VCaP (cell line): ENCODE data around the gene SPTBN1.

ENCODE experiments used
- H3K27ac ChIP-seq: fragments of 450-650 bp; 2 replicates; pipeline ENCODE4 v1.5.1; 2017
- TF ChIP-seq, protein P1 (sequence below): fragments of 450-650 bp; conservative IDR thresholded peaks from 2 replicates; pipeline ENCODE4 v1.5.1; 2017; ENCODE audit warnings: mild to moderate bottlenecking, moderate library complexity

Gene SPTBN1

GRCh38 chr2:54614819-54615218 is 158.7 kb downstream of the SPTBN1 start:
- TF ChIP-seq, protein P1, sequence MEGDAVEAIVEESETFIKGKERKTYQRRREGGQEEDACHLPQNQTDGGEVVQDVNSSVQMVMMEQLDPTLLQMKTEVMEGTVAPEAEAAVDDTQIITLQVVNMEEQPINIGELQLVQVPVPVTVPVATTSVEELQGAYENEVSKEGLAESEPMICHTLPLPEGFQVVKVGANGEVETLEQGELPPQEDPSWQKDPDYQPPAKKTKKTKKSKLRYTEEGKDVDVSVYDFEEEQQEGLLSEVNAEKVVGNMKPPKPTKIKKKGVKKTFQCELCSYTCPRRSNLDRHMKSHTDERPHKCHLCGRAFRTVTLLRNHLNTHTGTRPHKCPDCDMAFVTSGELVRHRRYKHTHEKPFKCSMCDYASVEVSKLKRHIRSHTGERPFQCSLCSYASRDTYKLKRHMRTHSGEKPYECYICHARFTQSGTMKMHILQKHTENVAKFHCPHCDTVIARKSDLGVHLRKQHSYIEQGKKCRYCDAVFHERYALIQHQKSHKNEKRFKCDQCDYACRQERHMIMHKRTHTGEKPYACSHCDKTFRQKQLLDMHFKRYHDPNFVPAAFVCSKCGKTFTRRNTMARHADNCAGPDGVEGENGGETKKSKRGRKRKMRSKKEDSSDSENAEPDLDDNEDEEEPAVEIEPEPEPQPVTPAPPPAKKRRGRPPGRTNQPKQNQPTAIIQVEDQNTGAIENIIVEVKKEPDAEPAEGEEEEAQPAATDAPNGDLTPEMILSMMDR = no peak
- H3K27ac ChIP-seq = no peak overlapping the region

- peak overlapping the region; percentile 72 for H3K27ac ChIP-seq
- TF ChIP-seq, protein P1 = no peak
Measured at GRCh38 chr2:54615832-54616534, 159.9 kb downstream of the SPTBN1 start.

- H3K27ac ChIP-seq = peak overlapping the region; percentile 72
- TF ChIP-seq, protein P1 = no peak
Measured at GRCh38 chr2:54617409-54617808, 161.3 kb downstream of the SPTBN1 start.

DNA sequence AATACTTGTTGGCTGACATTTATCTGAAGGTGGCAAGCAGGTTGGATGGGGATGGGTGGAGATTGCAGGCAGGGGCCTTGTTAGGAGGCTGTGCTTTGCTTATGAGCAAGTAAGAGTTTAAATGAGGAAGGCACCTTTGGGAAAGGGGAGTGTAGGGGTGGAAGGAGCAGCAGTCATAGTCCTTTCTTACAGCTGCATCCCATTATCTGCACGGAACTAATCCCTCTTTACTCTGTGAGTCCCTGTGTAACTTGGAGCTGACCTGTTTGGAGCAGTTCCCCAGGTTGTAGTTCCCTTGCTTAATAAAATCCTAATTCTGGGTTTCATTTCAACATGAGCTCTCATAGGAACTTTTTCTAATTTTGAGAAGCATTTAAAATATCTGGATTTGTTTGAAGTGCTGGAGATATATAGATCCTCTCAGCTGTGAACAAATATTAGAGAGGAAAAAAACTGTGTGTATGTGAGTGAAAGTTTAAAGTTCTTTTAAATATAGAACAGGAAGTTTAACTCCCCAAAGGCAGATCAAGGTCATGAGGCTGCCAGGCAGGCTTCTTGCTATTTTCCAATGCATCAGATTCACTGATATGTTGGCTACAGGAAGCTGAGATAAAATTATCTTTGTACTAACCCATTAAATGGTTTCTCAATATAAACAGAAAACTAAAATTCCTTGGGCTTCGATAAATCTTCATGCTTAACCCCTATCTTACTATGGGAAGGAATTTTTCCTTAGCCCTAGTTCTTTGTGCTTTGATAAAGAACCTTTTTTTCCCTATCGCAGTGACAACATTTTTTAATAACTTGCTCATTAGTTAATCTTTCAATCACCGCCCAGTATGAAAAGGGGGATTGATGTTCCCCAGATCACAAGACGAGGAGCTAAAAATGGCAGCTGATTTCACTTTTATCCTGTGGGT is 162.8 kb downstream of the SPTBN1 start:
- TF ChIP-seq, protein P1 = no peak
- H3K27ac ChIP-seq = peak overlapping the region; percentile 72

GRCh38 chr2:54619660-54620231 is 163.6 kb downstream of the SPTBN1 start:
- H3K27ac ChIP-seq = peak overlapping the region; percentile 72
- TF ChIP-seq, protein P1 = no peak

GRCh38 chr2:54620948-54621347 is 164.8 kb downstream of the SPTBN1 start:
- H3K27ac ChIP-seq = no peak overlapping the region
- TF ChIP-seq, protein P1 = no peak

DNA sequence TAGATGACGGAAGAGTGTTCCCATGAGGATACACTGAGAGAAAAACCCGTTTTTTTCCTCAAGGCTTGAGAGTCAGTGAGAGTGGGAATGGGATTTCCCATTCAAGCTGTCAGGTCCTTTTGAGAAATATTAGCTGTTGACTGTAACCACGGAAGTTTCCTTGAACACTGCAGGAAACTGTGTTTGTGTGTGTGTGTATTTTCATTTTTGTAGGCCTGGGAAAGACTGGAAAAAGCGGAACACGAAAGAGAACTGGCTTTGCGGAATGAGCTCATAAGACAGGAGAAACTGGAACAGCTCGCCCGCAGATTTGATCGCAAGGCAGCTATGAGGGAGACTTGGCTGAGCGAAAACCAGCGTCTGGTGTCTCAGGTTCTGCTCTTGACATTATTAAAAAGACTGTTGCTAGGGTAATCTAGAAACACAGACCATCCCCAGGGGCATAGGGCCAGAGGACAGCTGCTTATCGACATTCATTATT is 168.5 kb downstream of the SPTBN1 start:
- TF ChIP-seq, protein P1 = no peak
- peak overlapping the region; percentile 55 for H3K27ac ChIP-seq
